ENCODE results near the gene DMRTA1.
"Not testable (repeated sequence)": the region's sequence is repeated elsewhere in the genome, so short reads cannot be mapped to it uniquely, and the experiment has no call there.

Gene DMRTA1

DNA sequence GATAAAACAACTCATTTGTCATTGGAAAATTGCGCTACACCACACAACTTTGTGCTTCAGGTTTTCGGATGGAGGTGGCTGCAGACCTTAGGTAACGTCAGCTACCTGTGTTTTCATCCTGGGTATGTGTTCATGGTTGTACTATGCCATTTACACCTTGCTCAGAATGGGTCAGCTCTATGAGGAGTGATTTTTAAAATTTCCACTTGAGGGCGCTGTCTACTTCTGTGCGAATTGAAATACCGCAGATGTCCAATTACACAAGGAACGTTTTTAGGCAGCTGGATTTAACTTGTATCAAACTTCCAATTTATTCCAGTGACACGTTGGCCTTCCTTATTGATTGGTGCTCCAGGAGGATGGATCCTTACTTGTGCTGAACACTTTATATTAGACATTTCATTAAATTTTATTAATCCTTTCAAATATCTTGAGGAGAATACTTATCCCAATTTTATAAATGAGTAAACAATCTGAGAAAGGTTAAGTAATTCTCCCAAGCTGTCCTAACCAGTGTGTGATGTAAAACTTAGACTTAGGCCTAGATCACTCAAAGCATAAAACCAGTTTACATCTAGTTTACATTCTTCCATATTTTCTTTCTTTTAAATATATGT lies 23.4 kb downstream of the DMRTA1 start:
- no peaks in the 10 kb centered on the region for H3K9me3 ChIP-seq (ENCODE audit: control insufficient read depth in 1 of 2, low read length in 2 of 2)
- H3K4me1 ChIP-seq (ENCODE audit: control insufficient read depth in 1 of 2, insufficient read depth in 2 of 2, low read length in 2 of 2), result no peaks in the 10 kb centered on the region
- H3K27me3 ChIP-seq (ENCODE audit: low read depth, low read length), result no peaks in the 10 kb centered on the region
- H3K36me3 ChIP-seq (ENCODE audit: control insufficient read depth in 1 of 2, insufficient read depth in 2 of 2, low read length in 2 of 2), result no peaks in the 10 kb centered on the region
- H3K27ac ChIP-seq (ENCODE audit: low read length), result no peak overlapping the region
- H3K4me3 ChIP-seq (ENCODE audit: low read depth in 1 of 2, low read length in 2 of 2), result no peak overlapping the region

DNA sequence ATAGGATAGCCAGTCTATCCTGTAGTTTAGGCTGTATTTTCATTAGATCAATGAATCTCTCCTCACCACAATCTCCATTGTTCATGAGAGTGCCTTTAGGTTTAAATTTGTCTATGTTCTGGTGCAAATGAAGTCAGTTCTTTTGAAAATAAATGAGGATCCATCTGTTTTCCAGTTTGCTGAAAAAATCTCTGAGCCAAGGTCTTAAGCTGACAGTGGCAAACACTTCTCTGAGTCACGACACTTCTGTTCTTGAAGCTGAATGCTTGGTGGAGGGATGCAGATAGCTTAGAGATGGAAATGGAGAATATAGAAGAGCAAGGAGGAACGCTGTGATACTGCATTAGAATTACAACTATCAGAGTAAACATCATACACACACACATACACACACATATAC lies 34.9 kb downstream of the DMRTA1 start:
- no peaks in the 10 kb centered on the region for H3K36me3 ChIP-seq (ENCODE audit: control insufficient read depth in 1 of 2, insufficient read depth in 2 of 2, low read length in 2 of 2)
- no peaks in the 10 kb centered on the region for H3K4me1 ChIP-seq (ENCODE audit: control insufficient read depth in 1 of 2, insufficient read depth in 2 of 2, low read length in 2 of 2)
- no peak overlapping the region for H3K27ac ChIP-seq (ENCODE audit: low read length)
- peaks cover 0 to 3% of the 10 kb centered on the region in 2 donors for H3K9me3 ChIP-seq (ENCODE audit: control insufficient read depth in 1 of 2, low read length in 2 of 2)
- no peaks in the 10 kb centered on the region for H3K27me3 ChIP-seq (ENCODE audit: low read depth, low read length)
- no peak overlapping the region for H3K4me3 ChIP-seq (ENCODE audit: low read depth in 1 of 2, low read length in 2 of 2)

DNA sequence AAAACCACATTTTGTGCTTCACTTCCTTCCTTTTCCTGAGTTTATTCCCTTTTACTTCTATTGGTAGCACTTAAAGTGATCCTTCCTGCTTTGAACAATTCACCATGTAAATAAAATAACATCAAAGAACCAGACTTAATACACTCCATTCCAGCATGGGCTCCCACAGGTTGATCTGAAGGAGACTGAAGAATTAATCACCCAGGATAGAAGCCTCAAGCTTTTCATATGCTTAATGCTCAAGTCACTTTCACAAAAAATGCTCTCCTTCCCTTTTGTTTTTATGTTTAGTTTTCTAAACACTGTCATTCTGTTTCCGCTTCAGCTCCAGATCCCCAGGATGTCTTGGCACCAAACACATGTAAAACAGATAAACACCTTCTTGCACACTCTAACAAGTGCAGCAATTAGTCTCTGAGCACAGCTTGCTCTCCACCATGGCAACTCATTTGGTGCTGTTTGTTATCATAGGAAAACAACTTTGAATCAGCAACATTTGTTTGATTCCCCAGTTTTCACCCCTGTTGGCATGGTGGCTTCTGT lies 37.0 kb downstream of the DMRTA1 start:
- no peaks in the 10 kb centered on the region for H3K4me1 ChIP-seq (ENCODE audit: control insufficient read depth in 1 of 2, insufficient read depth in 2 of 2, low read length in 2 of 2)
- H3K36me3 ChIP-seq (ENCODE audit: control insufficient read depth in 1 of 2, insufficient read depth in 2 of 2, low read length in 2 of 2), result no peaks in the 10 kb centered on the region
- H3K4me3 ChIP-seq (ENCODE audit: low read depth in 1 of 2, low read length in 2 of 2), result no peak overlapping the region
- H3K27ac ChIP-seq (ENCODE audit: low read length), result no peak overlapping the region
- no peaks in the 10 kb centered on the region for H3K27me3 ChIP-seq (ENCODE audit: low read depth, low read length)
- H3K9me3 ChIP-seq (ENCODE audit: control insufficient read depth in 1 of 2, low read length in 2 of 2), result peaks cover 0 to 3% of the 10 kb centered on the region in 2 donors

DNA sequence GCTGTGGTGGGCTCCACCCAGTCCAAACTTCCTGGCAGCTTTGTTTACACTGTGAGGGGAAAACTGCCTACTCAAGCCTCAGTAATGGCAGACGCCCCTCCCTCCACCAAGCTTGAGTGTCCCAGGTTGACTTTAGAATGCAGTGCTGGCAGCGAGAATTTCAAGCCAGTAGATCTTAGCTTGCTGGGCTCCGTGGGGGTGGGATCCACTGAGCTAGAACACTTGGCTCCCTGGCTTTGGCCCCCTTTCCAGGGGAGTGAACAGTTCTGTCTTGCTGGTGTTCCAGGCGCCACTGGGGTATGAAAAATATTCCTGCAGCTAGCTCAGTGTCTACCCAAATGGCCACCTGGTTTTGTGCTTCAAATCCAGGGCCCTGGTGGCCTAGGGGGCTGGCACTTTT lies 49.6 kb downstream of the DMRTA1 start:
- not testable (repeated sequence) for H3K27me3 ChIP-seq (ENCODE audit: low read depth, low read length); H3K4me3 ChIP-seq (ENCODE audit: low read depth in 1 of 2, low read length in 2 of 2); H3K27ac ChIP-seq (ENCODE audit: low read length); H3K9me3 ChIP-seq (ENCODE audit: control insufficient read depth in 1 of 2, low read length in 2 of 2); H3K36me3 ChIP-seq (ENCODE audit: control insufficient read depth in 1 of 2, insufficient read depth in 2 of 2, low read length in 2 of 2); H3K4me1 ChIP-seq (ENCODE audit: control insufficient read depth in 1 of 2, insufficient read depth in 2 of 2, low read length in 2 of 2)

Data from muscle layer of duodenum (tissue), 2 donors.